CD4-positive, alpha-beta T cell (primary cell): ENCODE data around the gene RAPGEF5. TPM values are rescaled to one million over a fixed set of nuclear protein-coding genes. Genes with fewer than 3 reads are reported as not detected.

Experiments used
- ATAC-seq: fragments of 200-7000 bp; cut with Tn5 transposase; one replicate; pipeline ENCODE4 v1.10.0; 2022; ENCODE audit warnings: mild to moderate bottlenecking; ENCODE audit not compliant: poor library complexity
- CTCF ChIA-PET: fragments of 350-600 bp; sonication (Branson Sonifier 250); formaldehyde crosslinking; loops from one replicate; lab custom pipeline; 2021; ENCODE audit warnings: antibody characterized with exemption, inconsistent platforms; lab: Charles Lee
- POLR2A ChIA-PET: fragments of 350-600 bp; sonication (Branson Sonifier 250); formaldehyde crosslinking; loops from one replicate; lab custom pipeline; 2021; ENCODE audit warnings: antibody characterized with exemption, inconsistent platforms; lab: Charles Lee
- DNase-seq, 14 experiments: peaks; one replicate each; pipeline ENCODE4 v3.0.0-alpha.2; 2013 to 2020; ENCODE audit warnings: mixed read lengths in 2 of 14
- H3K27ac ChIP-seq, 2 donors: one replicate each; pipeline versions ENCODE4 v1.5.1 to v1.7.0; 2013; ENCODE audit warnings: low read length in 2 of 2, low read depth in 1 of 2, mild to moderate bottlenecking in 1 of 2
- H3K27me3 ChIP-seq, 2 experiments: 1 replicate in 1 of 2; 2 replicates in 1 of 2; pipeline versions ENCODE4 v1.6.1 to v1.7.0; 2013; ENCODE audit warnings: low read length in 2 of 2, control low read depth in 1 of 2, mild to moderate bottlenecking in 1 of 2, moderate library complexity in 1 of 2; ENCODE audit not compliant: insufficient read depth in 2 of 2, control insufficient read depth in 1 of 2
- H3K36me3 ChIP-seq: one replicate; pipeline ENCODE4 v1.6.1; 2013; ENCODE audit warnings: low read length, control low read depth; ENCODE audit not compliant: insufficient read depth
- H3K4me1 ChIP-seq: one replicate; pipeline ENCODE4 v1.6.1; 2013; ENCODE audit warnings: low read length, control low read depth; ENCODE audit not compliant: insufficient read depth
- H3K4me3 ChIP-seq: one replicate; pipeline ENCODE4 v1.5.1; 2013; ENCODE audit warnings: mild to moderate bottlenecking, low read length, moderate library complexity
- H3K9me3 ChIP-seq, 2 experiments: 1 replicate in 1 of 2; 2 replicates in 1 of 2; pipeline versions ENCODE4 v1.6.1 to v1.7.0; 2013; ENCODE audit warnings: low read length in 2 of 2, mild to moderate bottlenecking in 2 of 2, control low read depth in 1 of 2, moderate library complexity in 1 of 2; ENCODE audit not compliant: control insufficient read depth in 1 of 2, insufficient read depth in 1 of 2
- H3K27ac Mint-ChIP-seq: one replicate; pipeline ENCODE4 v1.8.0; 2020; ENCODE audit warnings: mixed read lengths
- H3K27me3 Mint-ChIP-seq: one replicate; pipeline ENCODE4 v1.8.0; 2021; ENCODE audit warnings: mixed read lengths
- H3K36me3 Mint-ChIP-seq: one replicate; pipeline ENCODE4 v1.8.0; 2021; ENCODE audit warnings: low read depth, mixed read lengths
- H3K4me1 Mint-ChIP-seq: one replicate; pipeline ENCODE4 v1.8.0; 2021; ENCODE audit warnings: low read depth, mixed read lengths
- H3K4me3 Mint-ChIP-seq: one replicate; pipeline ENCODE4 v1.8.0; 2020; ENCODE audit warnings: mild to moderate bottlenecking, mixed read lengths
- H3K9me3 Mint-ChIP-seq: one replicate; pipeline ENCODE4 v1.8.0; 2020; ENCODE audit warnings: mixed read lengths
- intact Hi-C, 2 experiments: fragments of 100-400 bp; cut with DNase I in 1 of 2; cut with micrococcal nuclease in 1 of 2; formaldehyde crosslinking; loops; one replicate each; pipeline versions ENCODE4 v1.15.1 to v1.9.0; 2023 to 2025; cut with DNase I, micrococcal nuclease
- total RNA-seq, 174 experiments: library from RNA in 2 of 174; stranded (reverse) in 2 of 174; gene quantifications; one replicate each; pipeline ENCODE4 v1.2.3 and lab custom pipeline; 2021 to 2026
- TF ChIP-seq, protein P1 (sequence below): fragments of 200-600 bp; IDR thresholded peaks from one replicate; pipeline ENCODE4 v1.8.0; 2022; ENCODE audit warnings: antibody characterized with exemption, mild to moderate bottlenecking

RAPGEF5 gene
- total RNA-seq, 2 experiments from 2014 or later = 0.17 TPM; not detected in 1

DNA sequence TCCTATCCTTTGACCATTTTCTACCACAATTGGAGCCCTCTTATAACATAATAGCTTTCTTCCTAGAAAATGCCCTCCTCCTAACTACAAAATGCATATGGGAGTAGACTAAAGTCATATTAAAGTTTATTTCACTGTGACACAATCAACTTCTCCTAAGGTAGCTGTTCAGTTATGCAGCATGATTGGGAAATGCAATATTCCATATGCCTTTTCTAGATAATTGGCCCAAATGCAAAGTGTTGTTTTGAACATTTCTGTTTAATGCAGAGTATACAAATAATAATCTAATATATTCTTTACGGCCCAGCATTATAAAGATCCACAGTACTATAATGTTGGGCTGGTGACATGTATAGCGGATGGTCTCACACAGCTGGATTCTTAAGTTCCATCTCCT lies 205.1 kb downstream of the RAPGEF5 start:
- Mint-ChIP-seq H3K27ac (no peak overlapping the region), H3K4me1 (no peaks in the 10 kb centered on the region), H3K27me3 (peaks cover 6% of the 10 kb centered on the region), H3K4me3 (no peak overlapping the region), H3K36me3 (no peaks in the 10 kb centered on the region), H3K9me3 (no peaks in the 10 kb centered on the region)
- intact Hi-C loops = no loop called here
- TF ChIP-seq, protein P1, sequence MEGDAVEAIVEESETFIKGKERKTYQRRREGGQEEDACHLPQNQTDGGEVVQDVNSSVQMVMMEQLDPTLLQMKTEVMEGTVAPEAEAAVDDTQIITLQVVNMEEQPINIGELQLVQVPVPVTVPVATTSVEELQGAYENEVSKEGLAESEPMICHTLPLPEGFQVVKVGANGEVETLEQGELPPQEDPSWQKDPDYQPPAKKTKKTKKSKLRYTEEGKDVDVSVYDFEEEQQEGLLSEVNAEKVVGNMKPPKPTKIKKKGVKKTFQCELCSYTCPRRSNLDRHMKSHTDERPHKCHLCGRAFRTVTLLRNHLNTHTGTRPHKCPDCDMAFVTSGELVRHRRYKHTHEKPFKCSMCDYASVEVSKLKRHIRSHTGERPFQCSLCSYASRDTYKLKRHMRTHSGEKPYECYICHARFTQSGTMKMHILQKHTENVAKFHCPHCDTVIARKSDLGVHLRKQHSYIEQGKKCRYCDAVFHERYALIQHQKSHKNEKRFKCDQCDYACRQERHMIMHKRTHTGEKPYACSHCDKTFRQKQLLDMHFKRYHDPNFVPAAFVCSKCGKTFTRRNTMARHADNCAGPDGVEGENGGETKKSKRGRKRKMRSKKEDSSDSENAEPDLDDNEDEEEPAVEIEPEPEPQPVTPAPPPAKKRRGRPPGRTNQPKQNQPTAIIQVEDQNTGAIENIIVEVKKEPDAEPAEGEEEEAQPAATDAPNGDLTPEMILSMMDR = no peak
- ATAC-seq = no peak
- H3K9me3 ChIP-seq = no peaks in the 10 kb centered on the region
- H3K36me3 ChIP-seq = no peaks in the 10 kb centered on the region
- no peak overlapping the region for H3K4me3 ChIP-seq
- ChIA-PET POLR2A (no interaction called here), CTCF (no interaction called here)
- no peak for DNase-seq
- no peaks in the 10 kb centered on the region for H3K27me3 ChIP-seq
- H3K4me1 ChIP-seq = no peaks in the 10 kb centered on the region
- H3K27ac ChIP-seq = no peak overlapping the region

DNA sequence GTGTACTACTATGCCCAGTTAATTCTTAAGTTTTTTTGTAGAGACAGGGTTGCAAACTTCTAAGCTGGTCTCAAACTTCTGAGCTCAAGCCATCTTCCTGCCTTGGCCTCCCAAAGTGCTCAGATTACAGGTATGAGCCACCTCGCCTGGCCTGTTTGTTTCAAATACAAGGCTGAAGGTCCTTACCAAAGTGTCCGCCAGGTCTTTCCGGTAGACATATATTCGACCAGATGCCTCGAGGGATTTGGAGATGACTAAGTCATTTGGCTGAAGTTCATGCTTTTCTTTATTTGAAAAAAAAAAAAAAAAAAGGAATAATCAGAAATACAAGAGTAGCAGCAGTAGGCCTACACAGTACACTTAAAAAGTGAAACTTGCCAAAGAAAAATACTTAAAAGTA lies 206.7 kb downstream of the RAPGEF5 start:
- Histone ChIP-seq H3K27me3 (no peaks in the 10 kb centered on the region), H3K36me3 (no peaks in the 10 kb centered on the region), H3K4me3 (no peak overlapping the region), H3K4me1 (no peaks in the 10 kb centered on the region), H3K9me3 (no peaks in the 10 kb centered on the region), H3K27ac (no peak overlapping the region)
- no peak overlapping the region for H3K4me3 Mint-ChIP-seq
- ChIA-PET POLR2A (no interaction called here), CTCF (no interaction called here)
- H3K36me3 Mint-ChIP-seq = no peaks in the 10 kb centered on the region
- H3K27ac Mint-ChIP-seq = no peak overlapping the region
- no peaks in the 10 kb centered on the region for H3K4me1 Mint-ChIP-seq
- no peak for ATAC-seq
- intact Hi-C loops = no loop called here
- no peak for DNase-seq
- no peaks in the 10 kb centered on the region for H3K9me3 Mint-ChIP-seq
- H3K27me3 Mint-ChIP-seq = no peaks in the 10 kb centered on the region
- TF ChIP-seq, protein P1 = no peak

DNA sequence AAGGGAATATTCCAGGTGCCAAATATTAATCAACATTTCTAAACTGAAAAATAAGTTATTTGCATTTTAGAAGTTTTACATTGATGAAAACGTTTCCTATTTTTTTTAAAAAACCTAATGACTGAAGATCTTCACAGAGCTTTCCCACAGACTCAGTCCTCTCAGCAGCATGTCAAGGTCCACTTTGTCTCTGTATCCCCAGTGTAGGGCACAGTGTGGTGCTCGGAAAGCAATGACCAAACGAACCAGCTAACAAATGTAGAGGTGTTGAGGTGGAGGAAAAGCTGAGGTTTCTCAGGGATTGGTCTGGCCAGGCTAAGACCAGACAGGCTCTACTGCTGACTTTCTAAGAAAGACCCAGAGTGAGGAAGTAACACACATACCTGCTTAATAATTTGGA lies 209.1 kb downstream of the RAPGEF5 start:
- Histone ChIP-seq H3K27ac (no peak overlapping the region), H3K27me3 (no peaks in the 10 kb centered on the region), H3K4me1 (no peaks in the 10 kb centered on the region), H3K9me3 (no peaks in the 10 kb centered on the region), H3K36me3 (no peaks in the 10 kb centered on the region), H3K4me3 (no peak overlapping the region)
- H3K36me3 Mint-ChIP-seq = no peaks in the 10 kb centered on the region
- H3K4me3 Mint-ChIP-seq = no peak overlapping the region
- H3K27ac Mint-ChIP-seq = no peak overlapping the region
- POLR2A ChIA-PET = no interaction called here
- no peaks in the 10 kb centered on the region for H3K9me3 Mint-ChIP-seq
- no peaks in the 10 kb centered on the region for H3K27me3 Mint-ChIP-seq
- TF ChIP-seq, protein P1 = no peak
- CTCF ChIA-PET = no interaction called here
- intact Hi-C loops = no loop called here
- H3K4me1 Mint-ChIP-seq = no peaks in the 10 kb centered on the region
- DNase-seq = no peak
- ATAC-seq = no peak
